NB4 (cell line): Measurements from ENCODE around the gene DPF1.

Experiments used
- MAX ChIP-seq: IDR thresholded peaks from 2 replicates; pipeline ENCODE4 v1.6.1; 2011; ENCODE audit warnings: low read depth, low read length
- POLR2A ChIP-seq: IDR thresholded peaks from 2 replicates; pipeline ENCODE4 v1.6.1; 2011; ENCODE audit warnings: mild to moderate bottlenecking; ENCODE audit not compliant: insufficient read length; ENCODE audit errors: extremely low read depth

DNA sequence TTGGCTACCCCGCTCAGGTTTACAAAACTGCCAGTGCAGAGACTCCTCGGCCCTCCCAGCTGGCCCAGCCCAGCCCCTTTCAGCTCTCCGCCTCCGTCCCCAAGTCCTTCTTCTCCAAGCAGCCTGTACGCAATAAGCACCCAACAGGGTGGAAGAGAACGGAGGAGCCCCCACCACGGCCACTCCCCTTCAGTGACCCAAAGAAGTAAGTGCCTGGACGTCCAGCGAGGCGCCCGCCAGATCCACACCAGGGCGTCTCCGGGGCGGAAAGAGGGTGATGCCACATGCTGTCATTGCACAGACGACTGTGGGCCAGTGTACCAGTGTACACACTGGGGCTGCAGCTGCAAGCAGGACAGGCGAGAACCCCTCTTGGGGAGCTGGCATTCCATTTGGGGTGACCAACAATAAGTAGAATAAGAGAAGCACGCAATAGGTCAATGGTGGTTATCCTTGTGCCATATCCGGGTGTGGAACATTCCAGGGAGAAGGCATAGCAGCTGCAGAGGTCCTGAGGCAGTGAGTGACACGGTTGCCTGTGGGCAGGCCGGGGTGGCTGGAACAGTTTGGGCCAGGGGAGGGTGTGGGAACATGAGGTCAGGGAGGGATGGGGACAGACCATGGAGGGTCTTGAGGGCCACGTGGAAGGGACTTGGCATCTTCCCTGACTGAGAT lies 41.3 kb downstream of the DPF1 start:
- TF ChIP-seq POLR2A: no peak
- TF ChIP-seq MAX: no peak
